DND-41 (cell line): ENCODE measurements around the gene MTARC2.
A peak's percentile ranks its signal among the peaks of the same experiment; 100 is the strongest.

Experiments
- ATAC-seq: fragments of 200-7000 bp; cut with Tn5 transposase; 3 replicates; pipeline ENCODE4 v1.9.1; 2021; ENCODE audit warnings: low read depth; ENCODE audit not compliant: insufficient read depth
- DNase-seq: peaks from one replicate; pipeline ENCODE4 v3.0.0-alpha.2; 2020
- H2AFZ ChIP-seq: 2 replicates; pipeline ENCODE4 v1.6.0; 2012; ENCODE audit warnings: low read depth, low read length
- H3K27ac ChIP-seq: 2 replicates; pipeline ENCODE4 v1.5.1; 2012; ENCODE audit warnings: low read length, inconsistent platforms
- H3K27me3 ChIP-seq: fragments of 200-600 bp; sonication (generic); 2 replicates; pipeline ENCODE4 v1.6.0; 2012; ENCODE audit warnings: low read length, mild to moderate bottlenecking, inconsistent platforms; ENCODE audit not compliant: insufficient read depth, poor library complexity
- H3K36me3 ChIP-seq: 2 replicates; pipeline ENCODE4 v1.5.1; 2012; ENCODE audit warnings: low read length, inconsistent platforms; ENCODE audit not compliant: insufficient read depth
- H3K4me1 ChIP-seq: 2 replicates; pipeline ENCODE4 v1.5.1; 2012; ENCODE audit warnings: mild to moderate bottlenecking, low read length; ENCODE audit not compliant: insufficient read depth
- H3K4me2 ChIP-seq: 2 replicates; pipeline ENCODE4 v1.6.0; 2012; ENCODE audit warnings: mild to moderate bottlenecking, moderate library complexity, low read length, inconsistent platforms; ENCODE audit not compliant: insufficient read depth
- H3K4me3 ChIP-seq, 2 experiments: fragments of 200-600 bp in 1 of 2; shearing (Covaris generic) in 1 of 2; 2 replicates each; pipeline ENCODE4 v1.5.1; 2012 to 2016; ENCODE audit warnings: inconsistent platforms in 2 of 2, low read length in 2 of 2, mild to moderate bottlenecking in 2 of 2, low read depth in 1 of 2, moderate library complexity in 1 of 2
- H3K79me2 ChIP-seq: 2 replicates; pipeline ENCODE4 v1.6.0; 2012; ENCODE audit warnings: low read length, inconsistent platforms; ENCODE audit not compliant: insufficient read depth
- H3K9ac ChIP-seq: 2 replicates; pipeline ENCODE4 v1.6.0; 2012; ENCODE audit warnings: low read depth, mild to moderate bottlenecking, inconsistent platforms, low read length, moderate library complexity
- H3K9me3 ChIP-seq: 2 replicates; pipeline ENCODE4 v1.5.1; 2012; ENCODE audit warnings: low read length, moderate library complexity, mild to moderate bottlenecking, inconsistent platforms; ENCODE audit not compliant: insufficient read depth, severe bottlenecking
- H4K20me1 ChIP-seq: 2 replicates; pipeline ENCODE4 v1.6.0; 2012; ENCODE audit warnings: low read length; ENCODE audit not compliant: insufficient read depth
- CTCF ChIP-seq: IDR thresholded peaks from 2 replicates; pipeline ENCODE4 v1.5.1; 2012; ENCODE audit warnings: borderline replicate concordance, low read length, moderate library complexity, mild to moderate bottlenecking; ENCODE audit not compliant: poor library complexity, severe bottlenecking; ENCODE audit errors: extremely low read depth
- EZH2 ChIP-seq: IDR thresholded peaks from 3 replicates; pipeline ENCODE4 v1.6.1; 2012; ENCODE audit warnings: borderline replicate concordance, low read depth, mild to moderate bottlenecking, moderate library complexity, low read length, inconsistent platforms; ENCODE audit not compliant: severe bottlenecking

Gene MTARC2

DNA sequence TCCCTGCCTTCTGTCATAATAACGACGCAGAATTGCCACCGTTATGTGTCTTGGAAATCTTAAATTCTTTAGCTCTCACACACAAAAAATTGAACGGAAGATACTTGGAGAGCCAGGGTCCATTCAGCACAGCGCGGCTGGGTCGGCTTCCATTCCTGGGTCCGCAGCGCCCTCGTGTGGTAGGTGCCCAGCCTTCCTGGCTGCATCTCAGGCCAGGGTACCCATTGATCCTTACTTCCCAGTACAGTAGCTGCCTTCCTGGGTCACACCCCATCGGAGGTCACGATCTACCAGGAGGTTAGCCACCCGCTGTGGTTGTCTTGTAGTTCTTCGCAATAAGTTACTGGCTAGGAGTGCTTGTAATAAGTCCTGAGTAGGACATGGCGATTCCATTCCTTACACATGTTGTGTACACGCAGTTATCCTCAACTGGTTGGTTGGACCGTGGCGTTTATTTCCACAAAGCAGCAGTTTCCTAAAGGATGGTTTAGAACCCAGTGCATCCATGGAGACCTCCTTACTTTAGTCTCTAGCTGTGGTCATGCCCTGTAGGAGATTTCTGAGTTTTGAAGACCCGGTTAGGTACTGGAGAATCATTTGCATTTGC is 28.7 kb downstream of the MTARC2 start:
- Histone ChIP-seq H3K9me3 (no peaks in the 10 kb centered on the region), H3K4me1 (no peaks in the 10 kb centered on the region), H3K36me3 (no peaks in the 10 kb centered on the region), H3K9ac (no peak overlapping the region), H3K4me3 (no peak overlapping the region), H3K79me2 (no peaks in the 10 kb centered on the region), H2AFZ (no peak overlapping the region), H3K27me3 (no peaks in the 10 kb centered on the region), H3K4me2 (no peak overlapping the region), H4K20me1 (no peaks in the 10 kb centered on the region), H3K27ac (no peak overlapping the region)
- ATAC-seq (peak; percentile 75), DNase-seq (peak; percentile 39)
- TF ChIP-seq CTCF (peak; percentile 60), EZH2 (no peak)

DNA sequence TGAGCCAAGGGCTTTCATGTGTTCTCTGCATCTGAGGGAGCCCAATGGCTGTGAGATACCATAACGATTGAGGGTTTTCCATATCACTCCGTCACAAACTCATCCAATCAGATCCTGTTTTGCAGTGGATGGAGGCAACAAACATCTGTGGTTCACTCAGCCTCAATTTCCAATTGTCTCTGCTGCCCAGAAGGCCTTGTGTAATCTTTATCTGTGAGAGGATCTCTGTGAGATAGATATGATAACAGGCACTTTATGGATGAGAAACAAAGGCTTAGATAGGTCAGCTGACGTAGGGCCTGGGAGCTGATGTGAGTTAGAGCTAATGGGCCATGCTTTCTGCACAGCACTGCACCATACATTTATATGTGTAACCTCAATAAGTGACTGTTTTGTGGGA is 35.3 kb downstream of the MTARC2 start:
- no peak for ATAC-seq
- TF ChIP-seq CTCF (no peak), EZH2 (no peak)
- no peak overlapping the region for H3K27ac ChIP-seq
- H3K4me1 ChIP-seq, result no peaks in the 10 kb centered on the region
- H3K9ac ChIP-seq, result no peak overlapping the region
- H3K36me3 ChIP-seq, result no peaks in the 10 kb centered on the region
- H4K20me1 ChIP-seq, result no peaks in the 10 kb centered on the region
- no peaks in the 10 kb centered on the region for H3K79me2 ChIP-seq
- no peak overlapping the region for H2AFZ ChIP-seq
- H3K4me2 ChIP-seq, result no peak overlapping the region
- H3K9me3 ChIP-seq, result no peaks in the 10 kb centered on the region
- no peak for DNase-seq
- H3K27me3 ChIP-seq, result no peaks in the 10 kb centered on the region
- H3K4me3 ChIP-seq, result no peak overlapping the region

DNA sequence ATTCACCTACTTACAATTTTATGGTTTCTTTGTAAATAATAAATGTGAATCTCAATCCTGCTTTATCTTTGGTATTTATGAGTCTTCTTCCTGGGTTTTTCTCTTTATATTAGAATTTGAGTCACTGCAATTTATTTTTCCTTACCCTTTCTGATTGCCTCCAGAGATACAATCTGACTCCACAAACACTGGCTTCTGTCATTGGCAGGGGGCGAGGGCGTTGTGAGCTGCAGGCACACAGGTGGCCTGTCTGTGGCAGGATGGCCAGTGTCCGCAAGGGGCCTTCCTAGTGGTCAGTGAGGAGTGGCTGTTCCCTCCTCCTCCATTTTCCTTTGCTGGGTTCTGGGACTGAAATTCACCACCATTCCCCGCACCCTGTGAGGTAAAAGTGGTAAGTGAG is 36.6 kb downstream of the MTARC2 start:
- Histone ChIP-seq H3K27ac (no peak overlapping the region), H3K36me3 (no peaks in the 10 kb centered on the region), H3K9me3 (no peaks in the 10 kb centered on the region), H3K4me1 (no peaks in the 10 kb centered on the region), H3K27me3 (no peaks in the 10 kb centered on the region), H3K4me2 (no peak overlapping the region), H3K79me2 (no peaks in the 10 kb centered on the region), H3K4me3 (no peak overlapping the region), H3K9ac (no peak overlapping the region), H4K20me1 (no peaks in the 10 kb centered on the region), H2AFZ (no peak overlapping the region)
- DNase-seq (no peak), ATAC-seq (no peak)
- no peak for TF ChIP-seq CTCF
- TF ChIP-seq EZH2, result no peak
